ENCODE data around the gene EIF4ENIF1.
"Not testable (repeated sequence)": the region's sequence is repeated elsewhere in the genome, so short reads cannot be mapped to it uniquely, and the experiment has no call there.

EIF4ENIF1 gene

DNA sequence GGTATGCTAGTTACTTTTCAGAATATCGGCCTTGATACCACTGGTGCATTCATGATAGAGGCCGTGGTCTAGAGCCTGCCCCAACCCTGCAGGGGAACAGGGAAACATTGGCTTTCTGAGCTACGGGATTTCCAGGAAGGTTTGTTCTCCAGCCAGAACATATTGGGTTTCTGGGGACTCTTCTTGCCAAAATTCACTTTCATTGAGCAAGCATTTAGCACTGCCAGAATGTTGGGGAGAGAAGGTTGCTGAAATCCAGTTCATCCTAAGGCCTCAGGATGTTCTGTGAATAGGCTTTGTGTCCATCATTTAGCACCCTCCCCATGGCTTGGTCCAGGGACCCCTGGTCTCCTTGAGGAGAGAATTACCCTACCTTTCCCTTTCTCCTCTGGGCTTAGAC, 53.5 kb downstream of the EIF4ENIF1 start:
- Histone ChIP-seq H3K4me3 (ENCODE audit: low read depth, low read length) (no peak overlapping the region), H3K9ac (ENCODE audit: low read depth, low read length) (no peak overlapping the region), H3K9me3 (ENCODE audit: control insufficient read depth, insufficient read depth, low read length) (no peaks in the 10 kb centered on the region), H3K4me1 (ENCODE audit: control insufficient read depth, insufficient read depth, low read length) (no peaks in the 10 kb centered on the region), H3K27me3 (ENCODE audit: control insufficient read depth, insufficient read depth, low read length) (no peaks in the 10 kb centered on the region), H3K36me3 (ENCODE audit: control insufficient read depth, insufficient read depth, low read length) (peaks cover 44% of the 10 kb centered on the region)

DNA sequence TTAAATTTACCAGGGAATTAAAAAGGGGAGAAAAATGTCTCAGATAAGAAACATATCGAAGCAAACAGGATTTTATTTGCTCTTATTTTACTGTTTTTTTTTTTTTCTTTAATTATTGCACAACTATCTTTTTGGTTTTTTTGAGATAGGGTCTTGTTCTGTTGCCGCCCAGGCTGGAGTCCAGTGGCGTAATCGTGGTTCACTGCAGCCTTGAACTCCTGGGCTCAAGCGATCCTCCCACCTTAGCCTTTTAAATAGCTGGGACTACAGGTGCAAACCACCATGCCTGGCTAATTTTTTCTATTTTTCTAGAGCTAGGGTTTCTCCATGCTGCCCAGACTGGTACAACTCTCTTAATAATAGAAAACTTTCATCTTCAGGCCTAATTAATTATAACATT, 57.7 kb downstream of the EIF4ENIF1 start:
- peaks cover 31% of the 10 kb centered on the region for H3K36me3 ChIP-seq (ENCODE audit: control insufficient read depth, insufficient read depth, low read length)
- no peak overlapping the region for H3K9ac ChIP-seq (ENCODE audit: low read depth, low read length)
- no peaks in the 10 kb centered on the region for H3K9me3 ChIP-seq (ENCODE audit: control insufficient read depth, insufficient read depth, low read length)
- no peaks in the 10 kb centered on the region for H3K27me3 ChIP-seq (ENCODE audit: control insufficient read depth, insufficient read depth, low read length)
- H3K4me3 ChIP-seq (ENCODE audit: low read depth, low read length), result no peak overlapping the region
- no peaks in the 10 kb centered on the region for H3K4me1 ChIP-seq (ENCODE audit: control insufficient read depth, insufficient read depth, low read length)

DNA sequence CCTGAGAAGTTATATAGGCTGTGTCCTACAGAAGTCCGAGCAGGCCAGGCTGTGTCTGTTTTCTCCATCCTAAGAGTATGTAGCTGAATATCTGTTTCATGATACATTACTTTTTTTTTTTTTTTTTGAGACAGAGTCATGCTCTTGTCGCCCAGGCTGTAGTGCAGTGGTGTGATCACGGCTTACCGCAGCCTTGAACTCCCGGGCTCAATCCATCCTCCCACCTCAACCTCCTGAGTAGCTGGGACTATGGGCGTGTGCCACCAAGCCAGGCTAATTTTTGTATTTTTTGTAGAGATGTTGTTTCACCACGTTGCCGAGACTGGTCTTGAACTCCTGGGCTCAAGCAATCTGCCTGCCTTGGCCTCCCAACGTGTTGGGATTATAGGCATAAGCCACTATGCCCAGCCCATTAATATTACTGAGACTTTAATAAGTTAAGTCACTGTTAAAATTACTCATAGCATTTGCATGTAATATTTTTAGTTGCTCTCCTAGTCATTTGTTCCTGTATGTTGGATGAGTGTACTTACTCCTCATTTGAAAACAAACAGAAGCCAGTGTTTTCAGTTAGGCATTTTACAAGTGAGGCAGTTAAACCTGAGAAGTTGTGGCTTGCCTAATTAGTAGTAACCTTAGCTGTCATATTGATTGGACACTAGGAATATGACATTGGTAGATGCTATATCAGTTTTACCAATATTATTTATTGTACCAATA, 64.2 kb downstream of the EIF4ENIF1 start:
- no peak overlapping the region for H3K9ac ChIP-seq (ENCODE audit: low read depth, low read length)
- no peaks in the 10 kb centered on the region for H3K9me3 ChIP-seq (ENCODE audit: control insufficient read depth, insufficient read depth, low read length)
- no peak overlapping the region for H3K4me3 ChIP-seq (ENCODE audit: low read depth, low read length)
- no peaks in the 10 kb centered on the region for H3K27me3 ChIP-seq (ENCODE audit: control insufficient read depth, insufficient read depth, low read length)
- H3K4me1 ChIP-seq (ENCODE audit: control insufficient read depth, insufficient read depth, low read length), result no peaks in the 10 kb centered on the region
- peaks cover 36% of the 10 kb centered on the region for H3K36me3 ChIP-seq (ENCODE audit: control insufficient read depth, insufficient read depth, low read length)

DNA sequence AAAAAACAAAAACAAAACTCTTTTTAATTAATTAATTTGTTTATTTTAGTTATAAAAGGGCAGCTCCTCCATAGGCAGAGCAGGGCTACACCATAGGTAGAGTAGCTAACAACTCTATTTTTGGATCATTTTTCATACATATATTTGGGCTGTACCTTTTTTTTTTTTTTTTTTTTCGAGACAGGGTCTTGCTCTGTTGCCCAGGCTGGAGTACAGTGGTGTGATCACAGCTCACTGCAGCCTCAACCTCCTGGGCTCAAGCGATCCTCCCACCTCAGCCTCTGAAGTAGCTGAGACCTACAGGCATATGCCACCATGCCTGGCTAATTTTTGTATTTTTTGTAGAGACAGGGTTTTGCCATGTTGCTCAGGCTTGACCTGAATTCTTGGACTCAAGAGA, 87.3 kb downstream of the EIF4ENIF1 start:
- not testable (repeated sequence) for H3K4me3 ChIP-seq (ENCODE audit: low read depth, low read length); H3K9me3 ChIP-seq (ENCODE audit: control insufficient read depth, insufficient read depth, low read length); H3K27me3 ChIP-seq (ENCODE audit: control insufficient read depth, insufficient read depth, low read length); H3K4me1 ChIP-seq (ENCODE audit: control insufficient read depth, insufficient read depth, low read length); H3K9ac ChIP-seq (ENCODE audit: low read depth, low read length)
- peaks cover 13% of the 10 kb centered on the region for H3K36me3 ChIP-seq (ENCODE audit: control insufficient read depth, insufficient read depth, low read length)

DNA sequence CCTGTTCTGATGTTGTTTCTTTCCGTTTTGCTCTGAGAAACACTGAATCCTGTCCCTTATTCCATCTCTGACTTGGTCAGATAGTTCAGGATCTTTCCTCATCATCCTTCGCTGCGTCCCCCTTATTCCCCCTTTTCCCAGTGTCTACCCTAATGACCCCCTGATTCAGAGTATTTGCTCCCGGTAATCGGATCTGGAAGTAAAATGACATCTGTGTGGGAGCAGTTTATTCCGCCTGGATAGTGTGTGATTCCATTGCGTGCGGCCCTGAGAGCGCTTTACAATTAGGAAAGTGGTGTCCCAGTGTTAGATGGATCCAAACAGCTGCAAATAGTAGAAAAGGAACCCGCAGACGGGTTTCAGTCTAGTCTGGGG, 89.6 kb downstream of the EIF4ENIF1 start:
- H3K36me3 ChIP-seq (ENCODE audit: control insufficient read depth, insufficient read depth, low read length), result peaks cover 7% of the 10 kb centered on the region
- no peaks in the 10 kb centered on the region for H3K27me3 ChIP-seq (ENCODE audit: control insufficient read depth, insufficient read depth, low read length)
- no peaks in the 10 kb centered on the region for H3K9me3 ChIP-seq (ENCODE audit: control insufficient read depth, insufficient read depth, low read length)
- H3K4me1 ChIP-seq (ENCODE audit: control insufficient read depth, insufficient read depth, low read length), result peaks cover 2% of the 10 kb centered on the region
- H3K9ac ChIP-seq (ENCODE audit: low read depth, low read length), result peak overlapping the region; percentile 98
- H3K4me3 ChIP-seq (ENCODE audit: low read depth, low read length), result peak overlapping the region; percentile 100

DNA sequence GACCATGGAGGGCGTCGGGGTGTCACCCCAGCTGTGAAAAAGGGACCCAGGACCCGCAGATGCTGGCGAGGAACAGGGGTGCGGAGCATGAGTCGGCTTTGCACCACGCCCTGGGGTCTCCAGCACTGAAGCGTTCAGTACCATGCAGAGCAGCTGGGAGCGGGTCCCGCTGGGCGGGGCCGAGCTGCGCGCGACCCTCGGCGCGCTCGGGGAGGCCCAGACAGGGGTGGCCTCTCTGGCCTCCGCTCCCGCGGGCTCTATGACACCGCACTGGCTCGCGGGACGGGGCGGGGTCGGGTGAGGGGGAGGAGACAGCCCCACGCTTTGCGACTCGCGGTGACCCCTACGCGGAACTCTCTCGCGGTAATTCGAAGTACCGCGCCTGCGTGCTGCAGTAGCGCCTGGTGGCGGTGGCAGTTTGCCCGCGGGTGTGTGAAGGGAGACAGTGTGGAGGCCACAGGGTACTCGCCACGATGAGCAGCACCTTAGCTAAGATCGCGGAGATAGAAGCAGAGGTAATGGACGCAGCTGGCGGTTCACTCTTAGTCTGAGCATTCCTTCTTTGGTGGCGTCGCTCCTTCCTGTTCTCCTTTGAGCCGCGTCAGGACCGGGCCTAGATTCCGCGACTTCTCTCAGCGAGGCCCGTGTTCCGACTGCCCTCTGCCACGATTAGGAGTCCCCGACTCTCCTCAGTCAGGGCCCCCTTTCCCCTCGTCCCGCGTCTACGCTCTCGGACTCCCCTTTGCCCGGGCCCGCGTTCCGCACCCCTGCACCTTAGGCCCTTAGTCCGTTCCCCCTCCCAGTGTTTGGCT, 90.2 kb downstream of the EIF4ENIF1 start, which contains the start of gene DRG1:
TSS of gene DRG1 (plus strand) at position 394 of the 812 bp plus-strand sequence. CDS start at position 474, 80 bp downstream.
- Histone ChIP-seq H3K36me3 (ENCODE audit: control insufficient read depth, insufficient read depth, low read length) (peaks cover 7% of the 10 kb centered on the region), H3K9ac (ENCODE audit: low read depth, low read length) (peak within 1 kb of the TSS; percentile 98), H3K27me3 (ENCODE audit: control insufficient read depth, insufficient read depth, low read length) (no peaks in the 10 kb centered on the region), H3K9me3 (ENCODE audit: control insufficient read depth, insufficient read depth, low read length) (no peaks in the 10 kb centered on the region), H3K4me1 (ENCODE audit: control insufficient read depth, insufficient read depth, low read length) (peaks cover 2% of the 10 kb centered on the region), H3K4me3 (ENCODE audit: low read depth, low read length) (peak within 1 kb of the TSS; percentile 100)

DNA sequence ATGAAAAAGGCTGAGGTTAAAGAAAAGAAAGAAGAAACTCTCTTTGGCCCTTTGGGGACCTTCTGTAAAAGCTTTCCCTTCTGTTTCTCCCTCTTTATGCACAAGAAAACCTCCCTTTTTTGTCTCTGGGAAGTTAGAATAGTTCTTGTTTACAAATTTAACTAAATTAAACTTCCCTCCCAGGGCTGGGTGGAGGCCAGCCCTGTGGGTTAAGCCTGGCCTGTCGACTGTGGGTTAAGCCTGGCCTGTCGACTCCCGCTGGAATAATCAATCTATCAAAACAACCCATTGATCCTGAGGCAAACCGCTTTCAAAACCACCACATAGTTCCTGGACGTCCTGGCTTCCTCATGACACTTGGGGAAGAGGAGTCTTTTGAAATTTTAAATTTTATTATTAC, 91.4 kb downstream of the EIF4ENIF1 start:
- no peak overlapping the region for H3K9ac ChIP-seq (ENCODE audit: low read depth, low read length)

DNA sequence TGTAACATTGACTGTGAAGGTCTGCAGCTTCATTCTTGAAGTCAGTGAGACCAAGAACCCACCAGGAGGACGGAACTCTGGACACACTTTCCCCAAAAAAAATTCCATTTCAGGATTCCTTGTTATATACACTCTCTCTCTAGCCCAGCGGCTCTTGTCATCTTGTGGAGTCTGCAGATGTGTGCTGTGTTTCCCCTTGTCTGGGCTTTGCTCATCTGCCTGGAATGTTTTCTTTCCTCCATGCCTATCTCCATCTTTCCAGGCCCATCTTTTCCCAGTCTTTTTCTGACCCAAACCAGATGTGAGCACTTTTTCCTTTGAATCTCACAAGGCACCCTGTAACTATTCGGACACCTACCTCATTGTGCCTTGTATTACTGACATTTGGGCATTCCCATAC, 95.3 kb downstream of the EIF4ENIF1 start:
- H3K9me3 ChIP-seq (ENCODE audit: control insufficient read depth, insufficient read depth, low read length), result no peaks in the 10 kb centered on the region
- no peaks in the 10 kb centered on the region for H3K4me1 ChIP-seq (ENCODE audit: control insufficient read depth, insufficient read depth, low read length)
- no peak overlapping the region for H3K4me3 ChIP-seq (ENCODE audit: low read depth, low read length)

More for the DNA sequence above, 91.4 kb downstream of the EIF4ENIF1 start:
- Histone ChIP-seq H3K27me3 (ENCODE audit: control insufficient read depth, insufficient read depth, low read length) (no peaks in the 10 kb centered on the region), H3K9me3 (ENCODE audit: control insufficient read depth, insufficient read depth, low read length) (no peaks in the 10 kb centered on the region), H3K36me3 (ENCODE audit: control insufficient read depth, insufficient read depth, low read length) (peaks cover 3% of the 10 kb centered on the region), H3K4me3 (ENCODE audit: low read depth, low read length) (no peak overlapping the region), H3K4me1 (ENCODE audit: control insufficient read depth, insufficient read depth, low read length) (peaks cover 2% of the 10 kb centered on the region)

DNA sequence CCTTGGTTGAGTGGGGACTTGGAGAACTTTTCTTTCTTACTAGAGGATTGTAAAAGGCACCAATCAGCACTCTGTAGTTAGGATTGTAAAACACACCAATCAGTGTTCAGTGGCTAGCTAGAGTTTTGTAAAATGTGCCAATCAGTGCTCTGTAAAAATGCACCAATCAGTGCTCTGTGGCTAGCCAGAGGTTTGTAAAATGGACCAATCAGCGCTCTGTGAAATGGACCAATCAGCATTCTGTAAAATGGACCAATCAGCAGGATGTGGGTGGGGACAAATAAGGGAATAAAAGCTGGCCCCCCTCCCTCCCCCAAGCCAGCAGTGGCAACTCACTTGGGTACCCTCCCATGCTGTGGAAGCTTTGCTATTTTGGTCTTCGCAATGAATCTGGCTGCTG, 95.7 kb downstream of the EIF4ENIF1 start:
- Histone ChIP-seq H3K9me3 (ENCODE audit: control insufficient read depth, insufficient read depth, low read length) (no peaks in the 10 kb centered on the region), H3K27me3 (ENCODE audit: control insufficient read depth, insufficient read depth, low read length) (no peaks in the 10 kb centered on the region), H3K4me1 (ENCODE audit: control insufficient read depth, insufficient read depth, low read length) (no peaks in the 10 kb centered on the region), H3K36me3 (ENCODE audit: control insufficient read depth, insufficient read depth, low read length) (no peaks in the 10 kb centered on the region), H3K4me3 (ENCODE audit: low read depth, low read length) (no peak overlapping the region), H3K9ac (ENCODE audit: low read depth, low read length) (no peak overlapping the region)

More for the DNA sequence above, 95.3 kb downstream of the EIF4ENIF1 start:
- Histone ChIP-seq H3K36me3 (ENCODE audit: control insufficient read depth, insufficient read depth, low read length) (no peaks in the 10 kb centered on the region), H3K27me3 (ENCODE audit: control insufficient read depth, insufficient read depth, low read length) (no peaks in the 10 kb centered on the region), H3K9ac (ENCODE audit: low read depth, low read length) (no peak overlapping the region)

Measured in iPS-15b (cell line).